A204.1 (cell line): ENCODE measurements around the gene CLCA4.
"Not testable (repeated sequence)": the region's sequence is repeated elsewhere in the genome, so short reads cannot be mapped to it uniquely, and the experiment has no call there.

ENCODE experiments used
- FAIRE-seq: peaks from 2 replicates; lab custom pipeline; 2012; peaks lifted over from hg19 to GRCh38; lab: Jason Lieb, UNC

Gene CLCA4

GRCh38 chr1:86527306-86527705, 19.6 kb upstream of the CLCA4 start:
- no peak for FAIRE-seq

- FAIRE-seq = no peak
Measured at GRCh38 chr1:86530211-86530845, 16.6 kb upstream of the CLCA4 start.

GRCh38 chr1:86537928-86538695, 8.8 kb upstream of the CLCA4 start:
- FAIRE-seq = no peak

GRCh38 chr1:86538775-86539174, 8.1 kb upstream of the CLCA4 start:
- no peak for FAIRE-seq

GRCh38 chr1:86541859-86542258, 5.0 kb upstream of the CLCA4 start:
- no peak for FAIRE-seq

GRCh38 chr1:86542631-86543030, 4.2 kb upstream of the CLCA4 start:
- FAIRE-seq = no peak

GRCh38 chr1:86548839-86549238, 2.0 kb downstream of the CLCA4 start:
- FAIRE-seq = no peak

- no peak for FAIRE-seq
Measured at GRCh38 chr1:86551305-86551704, 4.4 kb downstream of the CLCA4 start.

- FAIRE-seq = no peak
Measured at GRCh38 chr1:86552376-86552775, 5.5 kb downstream of the CLCA4 start.

- FAIRE-seq = no peak
Measured at GRCh38 chr1:86557739-86558138, 10.9 kb downstream of the CLCA4 start.

GRCh38 chr1:86563849-86564248, 17.0 kb downstream of the CLCA4 start:
- no peak for FAIRE-seq

- no peak for FAIRE-seq
Measured at GRCh38 chr1:86567341-86567740, 20.5 kb downstream of the CLCA4 start.

GRCh38 chr1:86567878-86568277, 21.0 kb downstream of the CLCA4 start:
- FAIRE-seq = no peak

GRCh38 chr1:86573763-86574484, 27.0 kb downstream of the CLCA4 start:
- FAIRE-seq = no peak

- no peak for FAIRE-seq
Measured at GRCh38 chr1:86581231-86581630, 34.4 kb downstream of the CLCA4 start.

- no peak for FAIRE-seq
Measured at GRCh38 chr1:86582161-86582560, 35.3 kb downstream of the CLCA4 start.

- no peak for FAIRE-seq
Measured at GRCh38 chr1:86583032-86583431, 36.2 kb downstream of the CLCA4 start.

- FAIRE-seq = no peak
Measured at GRCh38 chr1:86583593-86583992, 36.7 kb downstream of the CLCA4 start.

- FAIRE-seq = no peak
Measured at GRCh38 chr1:86594284-86594770, 47.4 kb downstream of the CLCA4 start.

GRCh38 chr1:86596224-86596623, 49.3 kb downstream of the CLCA4 start:
- no peak for FAIRE-seq

- no peak for FAIRE-seq
Measured at GRCh38 chr1:86596741-86597290, 49.9 kb downstream of the CLCA4 start.

GRCh38 chr1:86606080-86606479, 59.2 kb downstream of the CLCA4 start:
- not testable (repeated sequence) for FAIRE-seq

GRCh38 chr1:86616433-86616832, 69.6 kb downstream of the CLCA4 start:
- no peak for FAIRE-seq
